ENCODE measurements around the gene SLC39A3.

The SLC39A3 gene

GRCh38 chr19:2739602-2740313, at the start of gene SLC39A3:
SLC39A3 (minus strand) TSS chr19:2740017; CDS start chr19:2737257, 2,760 bp downstream.
- peak within 1 kb of the TSS; percentile 85 for H3K27ac ChIP-seq

GRCh38 chr19:2788237-2788636, 48.4 kb upstream of the SLC39A3 start:
- no peak overlapping the region for H3K27ac ChIP-seq
- H3K9me3 ChIP-seq (ENCODE audit: severe bottlenecking): no peaks in the 10 kb centered on the region
- DNase-seq: no peak
- H3K27me3 ChIP-seq (ENCODE audit: insufficient read depth, low read depth, severe bottlenecking): no peaks in the 10 kb centered on the region
- H3K36me3 ChIP-seq: peaks cover 45% of the 10 kb centered on the region
- no peak for TF ChIP-seq CTCF (IDR thresholded peaks at IDR 0.05; ENCODE audit: low read depth, low read length)
- H3K4me3 ChIP-seq (ENCODE audit: low read depth, low read length): no peak overlapping the region

More at GRCh38 chr19:2739602-2740313, at the start of gene SLC39A3:
- Histone ChIP-seq H3K4me3 (ENCODE audit: low read depth, low read length) (peak within 1 kb of the TSS; percentile 81), H3K36me3 (peaks cover 28% of the 10 kb centered on the region), H3K9me3 (ENCODE audit: severe bottlenecking) (no peaks in the 10 kb centered on the region), H3K27me3 (ENCODE audit: insufficient read depth, low read depth, severe bottlenecking) (no peaks in the 10 kb centered on the region)
- DNase-seq: peak; percentile 99
- 0 out of 2 replicates have a peak, but pooled peaks have one; percentile 10 for TF ChIP-seq CTCF (IDR thresholded peaks at IDR 0.05; ENCODE audit: low read depth, low read length)

GRCh38 chr19:2787115-2787514, 47.3 kb upstream of the SLC39A3 start:
- no peak for TF ChIP-seq CTCF (IDR thresholded peaks at IDR 0.05; ENCODE audit: low read depth, low read length)
- H3K27me3 ChIP-seq (ENCODE audit: insufficient read depth, low read depth, severe bottlenecking): no peaks in the 10 kb centered on the region
- no peaks in the 10 kb centered on the region for H3K9me3 ChIP-seq (ENCODE audit: severe bottlenecking)
- no peak overlapping the region for H3K27ac ChIP-seq
- DNase-seq: no peak
- peaks cover 39% of the 10 kb centered on the region for H3K36me3 ChIP-seq
- H3K4me3 ChIP-seq (ENCODE audit: low read depth, low read length): no peak overlapping the region

- Histone ChIP-seq H3K27me3 (ENCODE audit: insufficient read depth, low read depth, severe bottlenecking) (no peaks in the 10 kb centered on the region), H3K27ac (peak within 1 kb of the TSS; percentile 92), H3K4me3 (ENCODE audit: low read depth, low read length) (peak within 1 kb of the TSS; percentile 92), H3K9me3 (ENCODE audit: severe bottlenecking) (no peaks in the 10 kb centered on the region), H3K36me3 (peaks cover 46% of the 10 kb centered on the region)
- no peak for TF ChIP-seq CTCF (IDR thresholded peaks at IDR 0.05; ENCODE audit: low read depth, low read length)
- DNase-seq: peak; percentile 99
Measured at GRCh38 chr19:2785244-2785997, 45.6 kb upstream of the SLC39A3 start, which contains the start of gene THOP1. THOP1 (plus strand) TSS chr19:2785503; CDS start chr19:2785663, 160 bp downstream.

- Histone ChIP-seq H3K27ac (peak overlapping the region; percentile 81), H3K9me3 (ENCODE audit: severe bottlenecking) (no peaks in the 10 kb centered on the region), H3K27me3 (ENCODE audit: insufficient read depth, low read depth, severe bottlenecking) (no peaks in the 10 kb centered on the region), H3K36me3 (peaks cover 49% of the 10 kb centered on the region), H3K4me3 (ENCODE audit: low read depth, low read length) (0 out of 2 replicates have a peak overlapping the region, but pooled peaks have one; percentile 7)
- TF ChIP-seq CTCF (IDR thresholded peaks at IDR 0.05; ENCODE audit: low read depth, low read length): no peak
- no peak for DNase-seq
Measured at GRCh38 chr19:2783781-2784145, 43.9 kb upstream of the SLC39A3 start.
